Trophoblast cell (in vitro differentiated cells and primary cell): Measurements from ENCODE around the gene ACP6.
A peak's percentile ranks its signal among the peaks of the same experiment; 100 is the strongest.

ENCODE experiments used
- DNase-seq, 2 donors: peaks; one replicate each; pipeline ENCODE4 v3.0.0-alpha.2; 2016
- H2AFZ ChIP-seq: 2 replicates; pipeline ENCODE4 v1.6.1; 2013; ENCODE audit warnings: low read length, moderate library complexity, mild to moderate bottlenecking; ENCODE audit not compliant: insufficient read depth, poor library complexity
- H2AK5ac ChIP-seq: 2 replicates; pipeline ENCODE4 v1.6.1; 2013; ENCODE audit warnings: mild to moderate bottlenecking, low read length
- H2BK120ac ChIP-seq: 2 replicates; pipeline ENCODE4 v1.6.1; 2013; ENCODE audit warnings: low read length, mild to moderate bottlenecking, moderate library complexity; ENCODE audit not compliant: insufficient read depth, poor library complexity
- H2BK12ac ChIP-seq: 2 replicates; pipeline ENCODE4 v1.6.1; 2013; ENCODE audit warnings: mild to moderate bottlenecking, low read length, moderate library complexity
- H2BK5ac ChIP-seq: 2 replicates; pipeline ENCODE4 v1.6.1; 2013; ENCODE audit warnings: low read length, low read depth, moderate library complexity, mild to moderate bottlenecking; ENCODE audit not compliant: poor library complexity
- H3K14ac ChIP-seq: 2 replicates; pipeline ENCODE4 v1.6.1; 2013; ENCODE audit warnings: mild to moderate bottlenecking, low read length
- H3K18ac ChIP-seq: 2 replicates; pipeline ENCODE4 v1.6.1; 2013; ENCODE audit warnings: mild to moderate bottlenecking, low read length
- H3K23ac ChIP-seq: 2 replicates; pipeline ENCODE4 v1.6.1; 2013; ENCODE audit warnings: low read length
- H3K27ac ChIP-seq: 2 replicates; pipeline ENCODE4 v1.5.1; 2013; ENCODE audit warnings: low read depth, mild to moderate bottlenecking, inconsistent platforms, low read length, moderate library complexity
- H3K27me3 ChIP-seq: 2 replicates; pipeline ENCODE4 v1.6.1; 2013; ENCODE audit warnings: inconsistent platforms, mild to moderate bottlenecking, low read length, moderate library complexity; ENCODE audit not compliant: insufficient read depth
- H3K36me3 ChIP-seq, 2 experiments: 1 replicate in 1 of 2; 2 replicates in 1 of 2; pipeline ENCODE4 v1.6.1; 2013; ENCODE audit warnings: low read length in 2 of 2, mild to moderate bottlenecking in 2 of 2, moderate library complexity in 1 of 2; ENCODE audit not compliant: insufficient read depth in 2 of 2, control insufficient read depth in 1 of 2
- H3K4ac ChIP-seq: 2 replicates; pipeline ENCODE4 v1.6.1; 2013; ENCODE audit warnings: low read depth, mild to moderate bottlenecking, low read length, moderate library complexity
- H3K4me1 ChIP-seq, 2 experiments: 1 replicate in 1 of 2; 2 replicates in 1 of 2; pipeline ENCODE4 v1.6.1; 2013; ENCODE audit warnings: low read length in 2 of 2, mild to moderate bottlenecking in 2 of 2, moderate library complexity in 1 of 2; ENCODE audit not compliant: insufficient read depth in 2 of 2, control insufficient read depth in 1 of 2
- H3K4me2 ChIP-seq: 2 replicates; pipeline ENCODE4 v1.6.1; 2013; ENCODE audit warnings: inconsistent platforms, mild to moderate bottlenecking, low read length, moderate library complexity
- H3K4me3 ChIP-seq: 2 replicates; pipeline ENCODE4 v1.5.1; 2013; ENCODE audit warnings: mild to moderate bottlenecking, low read depth, low read length, inconsistent platforms
- H3K79me1 ChIP-seq: one replicate; pipeline ENCODE4 v1.6.1; 2013; ENCODE audit warnings: low read length
- H3K79me2 ChIP-seq: 2 replicates; pipeline ENCODE4 v1.6.1; 2013; ENCODE audit warnings: low read length, mild to moderate bottlenecking; ENCODE audit not compliant: control insufficient read depth, insufficient read depth, poor library complexity
- H3K9ac ChIP-seq: 2 replicates; pipeline ENCODE4 v1.6.1; 2013; ENCODE audit warnings: mild to moderate bottlenecking, low read length
- H3K9me3 ChIP-seq: 2 replicates; pipeline ENCODE4 v1.6.1; 2013; ENCODE audit warnings: low read depth, mild to moderate bottlenecking, control low read depth, inconsistent platforms, low read length; ENCODE audit not compliant: insufficient read depth
- H4K12ac ChIP-seq: 2 replicates; pipeline ENCODE4 v1.6.1; 2013; ENCODE audit warnings: low read depth, mild to moderate bottlenecking, low read length, moderate library complexity
- H4K8ac ChIP-seq: 2 replicates; pipeline ENCODE4 v1.6.1; 2013; ENCODE audit warnings: low read depth, mild to moderate bottlenecking, low read length, moderate library complexity
- H4K91ac ChIP-seq: one replicate; pipeline ENCODE4 v1.6.1; 2013; ENCODE audit warnings: low read depth, mild to moderate bottlenecking, low read length, moderate library complexity
- WGBS: extraction: QIAGEN DNeasy Blood & Tissue Kit; methylation state at CpG from one replicate; pipeline ENCODE4 v1.1.7; 2013; ENCODE audit warnings: missing lambda C conversion rate; ENCODE audit not compliant: insufficient read length, insufficient coverage; ENCODE audit errors: extremely low coverage; 5-methylcytosine and 5-hydroxymethylcytosine counted together

The ACP6 gene

GRCh38 chr1:147648933-147649332 is 21.4 kb downstream of the ACP6 start:
- H2AFZ ChIP-seq, result no peak overlapping the region
- H3K4me3 ChIP-seq, result no peak overlapping the region
- no peaks in the 10 kb centered on the region for H3K27me3 ChIP-seq
- H4K8ac ChIP-seq, result no peak overlapping the region
- H3K9me3 ChIP-seq, result no peaks in the 10 kb centered on the region
- H3K36me3 ChIP-seq, result peaks cover 4 to 8% of the 10 kb centered on the region in 2 experiments
- no peak overlapping the region for H4K12ac ChIP-seq
- H2BK5ac ChIP-seq, result no peak overlapping the region
- no peak overlapping the region for H2BK120ac ChIP-seq
- no peaks in the 10 kb centered on the region for H3K79me2 ChIP-seq
- H3K23ac ChIP-seq, result no peak overlapping the region
- WGBS, result no CpG with 5 or more reads among the region's 2 CpGs
- no peak overlapping the region for H2AK5ac ChIP-seq
- H3K18ac ChIP-seq, result no peak overlapping the region
- H3K27ac ChIP-seq, result no peak overlapping the region
- no peak overlapping the region for H2BK12ac ChIP-seq
- H3K4me2 ChIP-seq, result no peak overlapping the region
- H3K79me1 ChIP-seq, result no peaks in the 10 kb centered on the region
- H4K91ac ChIP-seq, result no peak overlapping the region
- no peak overlapping the region for H3K14ac ChIP-seq
- no peak for DNase-seq
- no peak overlapping the region for H3K4ac ChIP-seq
- H3K9ac ChIP-seq, result no peak overlapping the region
- H3K4me1 ChIP-seq, result peaks cover 2% of the 10 kb centered on the region in 2 experiments

DNA sequence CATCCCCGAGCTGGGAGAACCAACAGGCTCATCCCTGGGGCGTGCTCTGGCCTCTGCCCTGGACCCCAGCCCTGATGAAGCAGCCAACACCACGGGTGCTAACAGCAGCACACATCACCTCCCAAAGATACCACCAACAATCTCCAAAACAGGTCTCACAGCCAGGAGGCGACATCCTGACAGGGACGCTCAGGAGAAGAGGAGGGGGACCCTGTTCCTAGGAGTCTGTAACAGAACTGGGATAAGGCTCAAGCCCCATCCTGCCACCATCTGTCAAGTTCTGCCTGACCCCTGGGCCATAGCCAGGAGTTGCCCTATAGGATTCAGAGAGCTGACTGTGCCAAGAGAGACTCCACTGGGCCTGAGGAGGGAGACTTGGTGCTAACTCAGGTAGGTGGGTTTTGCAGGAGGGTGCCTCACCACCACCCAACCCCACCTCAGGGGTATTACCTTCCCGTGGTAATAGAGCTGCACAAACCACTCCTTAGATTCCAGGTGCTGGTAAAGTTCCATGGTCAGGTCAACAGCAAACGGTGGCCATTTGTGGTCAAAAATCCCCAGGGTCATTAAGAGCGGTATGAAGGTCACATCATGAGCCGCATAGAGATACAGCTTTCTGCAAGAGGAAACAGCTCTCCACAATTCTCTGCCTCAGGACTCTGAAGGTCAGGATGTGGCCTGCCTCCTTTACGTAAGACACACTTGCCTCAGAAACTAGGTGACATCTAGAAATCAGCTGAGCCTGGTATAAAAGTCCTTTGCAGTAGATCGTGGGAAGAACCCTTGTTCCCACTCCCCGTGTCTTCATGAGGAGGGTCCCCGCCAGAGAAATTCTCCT is 22.3 kb downstream of the ACP6 start:
- H4K12ac ChIP-seq, result no peak overlapping the region

GRCh38 chr1:147643974-147644373 is 26.4 kb downstream of the ACP6 start:
- Histone ChIP-seq H4K8ac (no peak overlapping the region), H3K14ac (no peak overlapping the region), H3K27ac (no peak overlapping the region), H3K23ac (no peak overlapping the region), H3K79me1 (no peaks in the 10 kb centered on the region), H3K27me3 (no peaks in the 10 kb centered on the region), H2BK12ac (no peak overlapping the region), H3K4me1 (peaks cover 0 to 5% of the 10 kb centered on the region in 2 experiments), H3K4me3 (no peak overlapping the region), H3K79me2 (no peaks in the 10 kb centered on the region), H3K4me2 (no peak overlapping the region), H2BK5ac (no peak overlapping the region), H3K4ac (no peak overlapping the region), H3K18ac (no peak overlapping the region), H3K36me3 (peaks cover 0 to 7% of the 10 kb centered on the region in 2 experiments), H2BK120ac (no peak overlapping the region), H4K12ac (no peak overlapping the region), H3K9me3 (no peaks in the 10 kb centered on the region), H2AFZ (no peak overlapping the region), H3K9ac (no peak overlapping the region), H2AK5ac (no peak overlapping the region), H4K91ac (no peak overlapping the region)
- no peak for DNase-seq
- WGBS, result no CpG with 5 or more reads among the region's 3 CpGs

More for the DNA sequence above, 22.3 kb downstream of the ACP6 start:
- no CpG with 5 or more reads among the region's 13 CpGs for WGBS
- no peak overlapping the region for H2BK5ac ChIP-seq
- no peak overlapping the region for H3K4me3 ChIP-seq
- no peak overlapping the region for H2BK120ac ChIP-seq
- H4K8ac ChIP-seq, result no peak overlapping the region
- H3K36me3 ChIP-seq, result peaks cover 3 to 10% of the 10 kb centered on the region in 2 experiments
- no peak overlapping the region for H3K23ac ChIP-seq
- DNase-seq, result no peak
- no peak overlapping the region for H3K9ac ChIP-seq
- H3K27ac ChIP-seq, result no peak overlapping the region
- H3K4me2 ChIP-seq, result no peak overlapping the region
- H3K79me2 ChIP-seq, result no peaks in the 10 kb centered on the region
- no peak overlapping the region for H2BK12ac ChIP-seq
- peaks cover 2% of the 10 kb centered on the region in 2 experiments for H3K4me1 ChIP-seq
- no peaks in the 10 kb centered on the region for H3K27me3 ChIP-seq
- H3K18ac ChIP-seq, result no peak overlapping the region
- H4K91ac ChIP-seq, result no peak overlapping the region
- no peaks in the 10 kb centered on the region for H3K79me1 ChIP-seq
- H3K4ac ChIP-seq, result no peak overlapping the region
- no peak overlapping the region for H2AK5ac ChIP-seq
- H3K14ac ChIP-seq, result no peak overlapping the region
- H3K9me3 ChIP-seq, result no peaks in the 10 kb centered on the region
- H2AFZ ChIP-seq, result no peak overlapping the region

DNA sequence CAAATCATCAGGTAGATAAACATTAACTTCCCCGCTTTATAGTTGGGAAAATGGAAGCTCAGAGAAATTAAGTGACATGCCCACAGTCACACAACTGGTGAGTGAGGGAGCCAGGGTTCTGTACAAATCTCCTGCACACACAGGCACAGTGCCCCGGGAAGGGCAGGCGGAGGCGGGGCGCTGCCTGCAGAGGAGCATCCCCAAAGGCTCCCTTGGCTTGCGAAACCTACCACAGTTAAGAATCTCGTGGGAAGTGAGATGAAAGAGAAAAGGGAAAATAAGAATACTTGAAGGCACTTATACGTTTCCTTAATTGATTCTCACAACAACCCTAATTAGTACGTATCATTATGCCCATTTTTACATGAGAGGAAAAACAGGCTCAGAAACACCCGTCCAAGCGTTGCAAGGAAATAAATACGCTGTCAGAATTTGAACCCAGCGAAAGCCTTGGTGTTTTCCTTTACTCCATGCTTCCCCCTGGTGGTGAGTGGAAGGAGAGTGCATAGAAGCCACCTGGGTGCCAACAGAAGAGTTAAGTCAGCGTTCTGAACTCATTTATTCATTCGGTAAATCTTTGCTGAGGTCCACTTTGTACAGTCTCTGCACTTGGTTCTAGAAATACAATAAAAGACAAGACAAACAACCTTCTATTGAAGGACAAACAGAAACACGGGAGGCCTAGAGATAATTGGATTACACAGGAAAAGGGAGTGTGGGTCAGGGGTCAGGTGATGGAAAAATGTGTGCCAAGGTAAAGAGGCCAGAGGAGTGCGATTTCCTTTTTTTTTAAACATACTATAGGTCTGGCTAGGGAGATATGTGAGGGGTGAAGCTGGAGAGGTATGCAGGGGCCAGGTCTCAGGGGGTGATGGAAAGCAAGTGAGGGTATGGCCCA is 28.4 kb downstream of the ACP6 start:
- Histone ChIP-seq H3K4me2 (no peak overlapping the region), H4K12ac (no peak overlapping the region), H3K9me3 (no peaks in the 10 kb centered on the region), H3K23ac (no peak overlapping the region), H3K79me1 (no peaks in the 10 kb centered on the region), H3K79me2 (no peaks in the 10 kb centered on the region), H2AK5ac (no peak overlapping the region), H4K8ac (no peak overlapping the region), H3K14ac (no peak overlapping the region), H3K18ac (no peak overlapping the region), H3K4ac (no peak overlapping the region), H3K27ac (no peak overlapping the region), H4K91ac (no peak overlapping the region), H3K36me3 (peaks cover 0 to 3% of the 10 kb centered on the region in 2 experiments), H2BK5ac (no peak overlapping the region), H3K4me3 (no peak overlapping the region), H3K4me1 (peaks cover 0 to 5% of the 10 kb centered on the region in 2 experiments), H2BK120ac (no peak overlapping the region), H2BK12ac (no peak overlapping the region), H3K27me3 (no peaks in the 10 kb centered on the region), H2AFZ (no peak overlapping the region), H3K9ac (no peak overlapping the region)
- no CpG with 5 or more reads among the region's 17 CpGs for WGBS
- DNase-seq, result peak; percentile 36 to 83
